Hypothalamus (tissue), 51 donors: Measurements from ENCODE around the gene STX8.

ENCODE experiments used
- DNase-seq, 51 donors: peaks; one replicate each; lab custom pipeline; 2025; lab: John Stamatoyannopoulos, UW

Gene STX8

GRCh38 chr17:9249245-9249953 is 326.2 kb downstream of the STX8 start:
- DNase-seq = no peak

DNA sequence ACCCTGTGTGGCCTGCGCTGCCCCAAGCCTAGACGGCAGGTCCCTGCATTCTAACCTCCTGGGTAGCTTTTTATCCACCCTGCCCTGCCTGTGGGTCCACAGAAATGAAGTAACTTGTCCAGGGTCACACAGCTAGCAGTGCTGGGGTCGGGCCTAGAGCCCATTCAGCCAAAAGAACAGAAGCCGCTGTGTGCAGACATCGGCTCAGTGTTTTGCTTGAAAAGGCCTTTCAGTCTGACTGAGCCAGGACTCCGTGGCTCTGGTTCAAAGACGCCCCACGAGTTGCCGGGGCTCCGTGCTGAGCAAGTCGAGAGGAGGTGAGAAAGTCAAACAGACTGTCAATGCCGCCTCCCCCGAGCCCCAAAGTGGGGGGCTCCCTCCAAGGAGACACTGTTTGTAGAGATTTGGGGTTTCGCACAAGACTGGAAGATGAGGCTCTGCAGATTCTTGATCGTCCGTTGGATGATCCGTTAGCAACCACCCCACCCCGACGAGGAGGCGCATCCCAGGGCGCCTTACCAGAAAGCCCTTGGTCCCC is 328.1 kb downstream of the STX8 start:
- DNase-seq = peak in 41 of 51 donors; percentile 11 to 79 (median 41)

DNA sequence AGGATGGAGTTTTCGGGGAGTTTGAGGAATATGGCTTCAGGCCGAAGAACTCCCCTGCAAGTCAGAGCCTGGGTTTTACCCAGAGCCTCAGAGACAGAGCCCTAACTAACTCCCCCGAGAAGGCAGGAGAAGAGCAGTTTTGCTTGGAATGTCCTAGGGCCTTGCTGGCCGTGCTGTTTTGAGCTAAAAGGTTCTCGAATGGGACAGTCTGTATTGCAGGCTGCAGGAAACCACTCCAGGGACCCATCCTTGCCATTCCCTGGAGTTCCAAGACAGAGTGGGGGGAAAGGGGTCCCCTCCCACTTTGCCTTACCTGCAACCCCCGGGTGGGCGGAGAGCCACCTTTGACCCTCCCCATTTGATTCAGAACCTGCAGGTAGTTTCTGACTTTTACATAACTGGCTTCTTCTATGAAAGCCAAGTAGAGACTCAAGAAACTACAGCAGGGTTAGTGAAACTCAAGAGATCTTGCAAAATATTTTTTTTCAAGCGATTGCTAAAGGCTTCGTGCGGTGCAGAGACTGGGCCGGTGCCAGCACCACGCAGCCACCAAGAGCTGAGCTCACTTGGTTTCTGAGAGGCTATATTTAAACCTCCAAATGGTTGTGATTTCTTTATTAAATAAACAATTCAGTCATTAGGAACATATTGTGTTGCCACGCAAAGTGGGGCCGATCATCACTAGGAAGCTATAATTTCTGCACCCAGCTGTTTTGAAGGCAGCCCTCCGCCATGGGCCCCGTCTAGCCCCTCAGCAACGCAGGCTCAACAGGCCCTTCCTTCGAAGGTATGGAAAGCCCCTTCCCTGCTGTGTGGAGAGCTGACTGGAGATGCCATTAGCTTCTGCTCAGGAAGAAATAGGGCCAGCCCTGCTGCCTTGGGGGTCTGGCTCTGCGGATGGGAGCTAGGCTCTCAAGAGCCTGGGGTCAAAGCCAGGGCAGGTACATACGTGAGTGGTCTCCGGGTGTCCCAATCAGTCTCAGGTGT is 331.3 kb downstream of the STX8 start:
- DNase-seq = no peak

DNA sequence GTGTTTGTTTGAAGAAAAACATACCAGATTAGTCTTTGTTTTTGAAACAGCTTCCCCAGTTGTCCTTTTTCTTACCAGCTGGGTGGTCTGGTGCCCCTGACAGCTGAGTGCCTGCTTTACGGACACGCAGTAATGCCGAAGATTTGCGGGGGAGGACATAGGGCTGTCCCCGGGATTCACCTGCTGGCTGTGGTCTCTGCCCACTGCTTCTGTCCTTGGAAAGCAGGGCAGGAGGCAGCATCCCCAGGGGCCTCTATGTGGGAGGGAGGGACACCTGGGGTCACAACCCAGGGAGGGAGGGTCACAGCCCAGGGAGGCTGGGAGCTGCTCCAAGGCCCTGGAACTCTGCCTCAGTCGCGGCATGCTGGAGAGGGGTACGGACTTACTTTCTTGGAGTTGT is 332.6 kb downstream of the STX8 start:
- DNase-seq = no peak

DNA sequence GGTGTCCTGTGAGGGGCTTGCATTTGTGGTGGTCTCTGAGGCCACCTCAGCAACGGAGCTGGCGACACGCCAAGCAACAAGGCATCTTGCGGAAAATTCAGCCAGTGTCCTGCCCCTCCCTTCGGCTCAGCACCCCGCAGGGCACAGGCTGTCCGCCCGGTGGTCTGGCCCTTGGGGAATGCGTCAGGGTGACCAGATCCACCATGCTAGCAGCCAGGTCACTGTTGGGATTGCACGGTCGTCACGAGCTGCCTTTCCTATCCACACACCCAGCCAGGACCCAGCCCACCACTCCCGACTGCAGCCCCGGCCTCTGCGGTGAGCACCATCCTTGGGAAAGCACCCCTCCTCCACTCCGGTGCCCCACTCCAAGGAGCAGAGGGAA is 333.1 kb downstream of the STX8 start:
- no peak for DNase-seq

- peak in 4 of 51 donors; percentile 15 to 52 (median 44) for DNase-seq
Observed at GRCh38 chr17:9241774-9242496, 333.7 kb downstream of the STX8 start.

GRCh38 chr17:9241371-9241712 is 334.3 kb downstream of the STX8 start:
- DNase-seq = peak in 37 of 51 donors; percentile 31 to 88 (median 63)

DNA sequence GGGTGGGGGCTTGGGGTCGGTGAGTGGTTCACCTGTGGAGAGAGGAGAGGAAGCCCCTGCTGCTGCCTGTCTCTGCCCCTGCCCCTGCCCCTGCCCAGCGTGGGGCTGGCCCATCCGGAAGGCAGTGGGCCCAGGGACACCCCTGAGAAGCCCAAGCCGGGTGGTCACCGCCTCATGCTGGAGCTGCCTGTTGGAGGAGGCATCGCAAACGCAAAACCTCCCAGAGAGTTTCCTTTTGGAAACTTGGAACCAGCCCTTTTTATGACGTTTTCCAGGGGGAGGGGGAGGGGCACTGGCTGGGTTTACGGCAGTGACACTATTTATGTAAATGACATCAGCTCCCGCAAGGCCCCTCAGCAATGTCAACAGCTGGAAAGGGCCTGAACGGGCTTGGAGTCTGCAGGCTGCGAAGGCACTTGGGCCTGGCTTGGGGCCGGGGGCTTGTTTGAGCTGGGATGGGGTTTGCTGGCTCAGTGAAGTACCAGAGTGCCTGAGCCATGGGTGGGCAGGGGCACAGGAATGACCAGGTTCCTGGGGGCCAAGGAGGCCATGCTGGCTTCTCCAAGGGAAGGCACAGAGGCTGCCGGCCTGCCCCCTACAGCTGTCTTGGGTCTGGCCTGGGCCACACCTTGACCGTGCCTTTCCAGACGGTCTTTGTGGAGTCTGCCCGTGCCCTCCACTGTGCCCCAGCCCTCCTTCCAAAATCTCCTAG is 334.8 kb downstream of the STX8 start:
- peak in 41 of 51 donors; percentile 20 to 84 (median 55) for DNase-seq

GRCh38 chr17:9239793-9240658 is 335.6 kb downstream of the STX8 start:
- peak in 46 of 51 donors; percentile 12 to 88 (median 68) for DNase-seq

DNA sequence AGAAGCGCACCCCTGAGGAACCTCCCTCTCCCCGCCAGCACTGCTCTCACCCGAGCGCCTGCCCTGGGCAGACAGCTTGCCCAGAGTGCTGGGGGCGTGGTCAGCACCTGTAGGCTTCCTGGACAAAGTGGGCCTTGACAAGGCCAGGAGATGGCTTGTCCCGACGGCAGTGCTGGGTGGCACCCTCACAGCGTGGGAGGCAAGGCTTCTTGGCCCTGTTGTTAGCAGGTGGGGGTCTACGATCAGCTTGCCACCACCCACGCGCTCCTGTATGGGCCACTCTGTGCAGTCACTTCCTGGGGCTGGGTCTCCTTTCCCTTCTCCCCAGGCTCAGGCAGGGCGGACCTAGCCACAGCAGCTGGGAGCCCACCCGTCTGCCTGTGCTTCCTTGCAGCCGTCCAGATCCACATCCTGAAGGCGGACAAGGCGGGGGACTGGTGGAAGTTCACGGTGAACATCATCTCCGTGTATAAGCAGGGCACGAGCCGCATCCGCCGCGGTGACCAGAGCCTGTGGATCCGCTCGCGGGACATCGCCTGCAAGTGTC is 336.3 kb downstream of the STX8 start:
- peak in 2 of 51 donors; percentile 25 to 55 for DNase-seq

DNA sequence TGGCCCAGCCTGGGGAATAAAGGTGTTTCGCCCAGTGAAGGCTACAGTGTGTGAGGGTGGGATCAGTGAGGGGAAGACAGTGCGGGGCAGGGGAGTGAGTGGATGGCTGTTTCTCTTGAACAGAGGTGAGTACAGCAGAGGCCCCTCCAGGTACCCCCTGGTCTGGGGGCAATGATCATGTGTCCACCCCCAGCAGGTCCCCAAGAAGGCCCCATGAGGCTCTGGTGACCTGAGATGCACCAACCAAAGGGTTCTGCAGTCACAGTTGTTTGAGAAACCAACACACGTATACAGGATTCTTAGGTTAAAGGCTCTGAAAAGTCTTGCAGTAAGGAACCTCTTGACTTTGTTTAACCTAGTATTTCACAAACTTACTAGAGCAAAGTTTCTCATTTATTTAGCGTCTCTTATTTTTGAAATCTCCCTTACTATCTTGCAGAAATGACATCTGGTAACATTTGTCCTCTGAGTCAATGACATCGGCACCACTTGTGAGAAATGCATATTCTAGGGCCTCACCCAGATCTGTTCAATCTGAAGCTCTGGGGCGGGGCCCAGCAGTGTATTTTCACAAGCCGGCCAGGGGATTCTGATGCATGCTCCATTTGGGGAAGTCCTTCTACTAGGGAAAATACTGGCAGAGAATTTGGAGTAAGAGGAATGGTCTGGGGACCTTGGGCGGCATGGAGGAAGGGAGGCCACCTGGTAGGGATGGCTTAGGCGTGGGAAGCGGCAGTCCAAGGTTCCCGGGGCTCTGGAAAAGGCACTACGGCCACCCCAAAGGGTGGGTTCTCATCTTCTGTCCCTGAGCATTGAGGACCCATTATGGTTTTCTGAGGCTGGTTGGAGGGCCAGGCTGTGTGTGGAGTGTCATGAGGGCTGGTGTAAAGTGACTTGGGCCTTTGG is 337.0 kb downstream of the STX8 start:
- no peak for DNase-seq

- peak in 30 of 51 donors; percentile 8 to 78 (median 47) for DNase-seq
Observed at GRCh38 chr17:9237661-9238301, 337.8 kb downstream of the STX8 start.

- DNase-seq = no peak
Observed at GRCh38 chr17:9237053-9237410, 338.6 kb downstream of the STX8 start.

GRCh38 chr17:9236286-9237052 is 339.2 kb downstream of the STX8 start:
- DNase-seq = no peak

DNA sequence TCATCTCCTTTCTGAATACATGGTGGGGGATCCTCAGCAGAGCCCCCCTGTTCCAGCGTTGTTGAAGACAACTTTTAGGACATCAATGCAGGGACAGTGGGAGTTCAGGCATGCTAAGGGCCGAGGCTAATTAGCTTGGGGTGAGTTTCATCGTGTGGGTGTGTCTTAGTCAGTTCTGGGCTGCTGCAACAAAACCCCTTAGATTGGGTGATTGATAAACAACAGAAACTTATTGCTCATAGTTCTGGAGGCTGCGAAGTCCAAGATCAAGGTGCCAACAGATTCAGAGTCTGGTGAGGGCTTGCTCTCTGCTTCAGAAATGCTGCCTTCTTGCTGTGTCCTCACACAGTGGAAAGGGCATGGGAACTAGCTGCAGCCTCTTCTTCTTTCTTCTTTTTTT is 340.3 kb downstream of the STX8 start:
- no peak for DNase-seq

DNA sequence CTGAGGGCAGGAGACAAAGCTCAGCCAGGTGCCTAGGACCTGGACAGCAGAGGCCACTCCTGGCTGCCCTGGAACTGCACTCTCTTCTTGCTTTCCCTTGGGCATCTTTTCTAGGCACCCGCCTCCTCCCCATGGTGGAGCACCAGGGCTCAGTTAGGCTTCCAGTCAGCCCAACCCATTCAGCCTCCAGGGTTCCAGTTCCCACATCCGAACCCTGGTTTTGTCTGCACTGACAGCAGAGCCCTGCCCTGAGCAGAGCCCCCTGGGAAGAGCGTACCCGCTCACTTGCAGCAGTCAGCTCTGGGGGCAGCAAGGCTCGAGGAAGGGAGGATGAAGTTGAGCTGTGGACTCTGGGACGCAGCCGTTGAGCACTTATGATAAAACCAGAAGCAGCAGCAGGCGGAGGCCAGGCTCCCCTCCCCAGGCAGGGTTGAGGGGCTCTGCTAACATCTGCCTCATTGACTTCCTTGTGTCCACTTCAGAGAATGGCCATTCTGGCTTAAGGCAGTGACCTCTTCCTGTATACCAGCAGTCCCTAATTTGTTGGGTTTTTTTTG is 341.2 kb downstream of the STX8 start:
- no peak for DNase-seq
